Lower leg skin (tissue), 3 donors: Measurements from ENCODE around the gene KCNIP4.

Experiments
- POLR2A ChIP-seq, 2 donors: fragments of 450-650 bp; IDR thresholded peaks; one replicate each; pipeline ENCODE4 v1.6.1; 2016 to 2017; ENCODE audit warnings: antibody characterized with exemption in 2 of 2, mild to moderate bottlenecking in 1 of 2, moderate library complexity in 1 of 2
- TF ChIP-seq, protein P1 (sequence below), 3 donors: fragments of 450-650 bp; IDR thresholded peaks; one replicate each; pipeline ENCODE4 v1.5.1; 2016; ENCODE audit warnings: antibody characterized with exemption in 3 of 3, mild to moderate bottlenecking in 3 of 3, moderate library complexity in 2 of 3

DNA sequence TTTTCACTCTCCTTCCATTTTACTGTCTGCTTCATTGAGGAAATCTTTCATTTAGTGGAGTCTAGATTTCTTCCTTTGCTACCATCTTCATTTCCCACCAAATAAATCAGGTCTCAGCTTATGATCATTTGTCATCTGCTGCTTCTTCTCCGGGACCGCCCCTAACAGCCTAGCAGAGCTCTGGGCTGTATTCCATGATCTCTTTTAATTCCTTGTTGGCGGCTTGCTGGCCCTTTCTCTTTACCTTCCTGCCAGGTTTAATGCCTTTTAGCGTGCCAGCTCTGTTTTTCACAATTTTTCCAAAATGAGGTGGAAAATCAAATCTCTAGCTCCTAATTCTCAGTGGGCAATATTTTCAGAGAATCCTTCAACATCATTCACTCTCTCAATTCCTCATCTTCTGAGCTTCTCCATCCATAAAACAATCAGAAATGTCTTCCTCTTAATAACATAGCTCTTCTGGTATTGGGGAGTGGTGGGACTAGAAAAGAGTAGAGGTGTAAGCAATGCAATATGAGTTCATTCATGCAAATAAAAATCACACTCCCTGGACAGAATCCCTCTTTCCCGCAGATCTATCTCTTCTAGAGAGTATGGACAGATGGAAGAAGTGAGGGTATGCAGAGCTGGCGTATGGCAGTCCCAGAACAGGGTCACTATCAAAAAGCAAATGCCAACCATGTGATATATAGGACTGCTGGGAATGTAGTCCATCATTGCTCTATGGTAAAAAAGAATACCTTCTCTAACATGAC is 491.3 kb downstream of the KCNIP4 start:
- TF ChIP-seq, protein P1, sequence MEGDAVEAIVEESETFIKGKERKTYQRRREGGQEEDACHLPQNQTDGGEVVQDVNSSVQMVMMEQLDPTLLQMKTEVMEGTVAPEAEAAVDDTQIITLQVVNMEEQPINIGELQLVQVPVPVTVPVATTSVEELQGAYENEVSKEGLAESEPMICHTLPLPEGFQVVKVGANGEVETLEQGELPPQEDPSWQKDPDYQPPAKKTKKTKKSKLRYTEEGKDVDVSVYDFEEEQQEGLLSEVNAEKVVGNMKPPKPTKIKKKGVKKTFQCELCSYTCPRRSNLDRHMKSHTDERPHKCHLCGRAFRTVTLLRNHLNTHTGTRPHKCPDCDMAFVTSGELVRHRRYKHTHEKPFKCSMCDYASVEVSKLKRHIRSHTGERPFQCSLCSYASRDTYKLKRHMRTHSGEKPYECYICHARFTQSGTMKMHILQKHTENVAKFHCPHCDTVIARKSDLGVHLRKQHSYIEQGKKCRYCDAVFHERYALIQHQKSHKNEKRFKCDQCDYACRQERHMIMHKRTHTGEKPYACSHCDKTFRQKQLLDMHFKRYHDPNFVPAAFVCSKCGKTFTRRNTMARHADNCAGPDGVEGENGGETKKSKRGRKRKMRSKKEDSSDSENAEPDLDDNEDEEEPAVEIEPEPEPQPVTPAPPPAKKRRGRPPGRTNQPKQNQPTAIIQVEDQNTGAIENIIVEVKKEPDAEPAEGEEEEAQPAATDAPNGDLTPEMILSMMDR (IDR thresholded peaks at IDR 0.05): no peak
- no peak for TF ChIP-seq POLR2A (IDR thresholded peaks at IDR 0.05)
